GM15510 (cell line): Measurements from ENCODE around the gene TRAK1.

Experiments
- POLR2A ChIP-seq: IDR thresholded peaks from 3 replicates; pipeline ENCODE4 v1.6.1; 2011; ENCODE audit warnings: borderline replicate concordance; ENCODE audit not compliant: insufficient read length; ENCODE audit errors: extremely low read depth

The TRAK1 gene

DNA sequence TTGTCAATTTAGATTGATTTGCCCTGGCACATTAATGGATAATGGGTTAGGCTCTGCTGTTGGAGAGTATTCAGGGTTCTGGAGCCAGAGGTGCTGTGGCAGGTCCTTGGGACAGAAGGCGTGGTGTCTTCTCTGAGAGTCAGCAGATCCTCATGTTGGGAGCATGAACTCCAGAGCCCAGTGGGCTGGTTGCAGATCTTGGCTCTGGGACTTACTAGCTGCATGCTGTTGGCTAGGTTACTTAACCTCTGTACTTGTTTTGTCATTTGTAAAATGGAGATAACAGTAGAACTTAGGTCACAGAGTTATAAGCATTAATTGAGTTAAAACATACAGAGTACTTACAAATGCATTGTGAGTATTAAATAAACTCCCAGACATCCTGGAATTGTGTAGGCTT is 97.2 kb downstream of the TRAK1 start:
- no peak for TF ChIP-seq POLR2A

DNA sequence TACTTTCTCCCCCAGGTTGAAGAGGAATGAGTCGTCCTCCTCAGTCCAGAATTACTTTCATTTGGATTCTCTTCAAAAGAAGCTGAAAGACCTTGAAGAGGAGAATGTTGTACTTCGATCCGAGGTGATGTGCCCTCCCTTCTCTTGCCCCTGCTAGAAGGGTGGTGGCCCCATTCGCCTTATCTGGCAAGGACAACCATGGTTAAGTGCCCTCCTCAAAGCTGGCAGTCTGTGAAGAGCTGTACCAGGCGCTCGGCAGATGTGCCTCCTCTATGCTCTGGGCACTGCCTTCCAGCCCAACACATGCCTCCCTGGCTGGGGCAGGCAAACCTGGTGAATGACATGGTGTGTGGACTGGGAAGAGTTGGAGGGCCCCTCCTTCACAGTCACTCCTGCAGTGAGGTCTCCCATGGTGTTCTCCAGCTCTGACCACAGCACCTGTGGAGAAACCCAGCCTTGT is 97.9 kb downstream of the TRAK1 start:
- no peak for TF ChIP-seq POLR2A

DNA sequence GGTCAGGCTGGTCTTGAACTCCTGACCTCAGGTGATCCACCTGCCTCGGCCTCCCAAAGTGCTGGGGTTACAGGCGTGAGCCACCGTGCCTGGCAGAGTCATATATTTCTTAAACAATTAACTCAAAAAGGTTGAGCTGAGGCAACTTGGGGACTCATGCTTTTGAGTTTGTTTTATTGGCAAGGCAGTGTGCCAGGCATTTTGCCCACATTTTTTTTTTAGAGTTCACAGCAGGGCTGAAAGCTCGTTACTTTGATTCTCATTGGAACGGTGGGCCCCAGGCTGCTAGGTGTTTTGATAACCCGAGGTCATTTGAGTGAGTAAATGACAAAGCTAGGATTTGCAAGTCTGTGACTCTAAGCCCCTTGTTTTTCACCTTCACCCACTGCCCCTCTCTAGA is 98.6 kb downstream of the TRAK1 start:
- TF ChIP-seq POLR2A: no peak

DNA sequence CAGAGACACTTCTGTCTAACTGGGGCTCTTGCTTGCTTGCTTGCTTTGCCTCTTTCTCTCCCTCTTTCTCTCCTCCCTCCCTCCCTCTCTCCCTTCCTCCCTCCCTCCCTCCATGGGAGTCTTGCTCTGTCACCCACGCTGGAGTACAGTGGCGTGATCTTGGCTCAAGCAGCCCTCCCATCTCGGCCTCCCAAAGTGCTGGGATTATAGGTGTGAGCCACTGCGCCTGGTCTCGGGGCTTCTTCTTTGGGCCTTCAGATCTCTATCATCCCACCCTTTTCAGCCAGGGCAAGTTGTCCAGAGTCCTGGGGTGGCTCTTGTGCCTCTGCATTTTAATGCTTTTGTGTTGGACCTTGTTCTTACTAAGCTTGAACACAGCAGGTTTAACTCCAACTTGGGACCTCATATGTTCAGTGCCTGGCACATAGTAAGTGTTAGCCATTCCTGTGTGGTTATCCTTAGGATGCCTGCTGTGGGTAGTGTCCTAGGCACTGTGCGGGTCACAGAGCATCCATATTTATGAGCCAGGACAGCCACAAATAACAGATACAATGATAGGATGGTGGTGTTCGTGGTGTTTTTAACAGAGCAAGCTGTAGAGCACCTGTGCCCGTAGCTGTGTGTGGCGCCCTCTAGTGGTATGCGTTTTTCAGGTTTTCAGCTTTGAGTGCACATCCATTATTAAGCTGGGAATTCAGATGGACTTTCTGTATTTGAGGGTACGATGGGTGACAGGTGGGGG is 99.7 kb downstream of the TRAK1 start:
- TF ChIP-seq POLR2A: no peak

DNA sequence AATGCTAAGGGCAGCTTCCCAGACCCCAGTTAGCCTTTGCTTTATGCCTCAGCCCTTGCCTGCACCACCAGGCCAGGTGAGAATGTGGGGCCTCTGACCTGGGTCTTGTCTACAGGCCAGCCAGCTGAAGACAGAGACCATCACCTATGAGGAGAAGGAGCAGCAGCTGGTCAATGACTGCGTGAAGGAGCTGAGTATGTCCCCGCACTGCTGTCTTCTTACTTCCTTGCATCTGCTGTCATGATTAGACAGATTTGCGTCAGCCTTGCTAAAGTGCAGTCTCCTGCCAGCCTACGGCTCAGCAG is 100.2 kb downstream of the TRAK1 start:
- no peak for TF ChIP-seq POLR2A

DNA sequence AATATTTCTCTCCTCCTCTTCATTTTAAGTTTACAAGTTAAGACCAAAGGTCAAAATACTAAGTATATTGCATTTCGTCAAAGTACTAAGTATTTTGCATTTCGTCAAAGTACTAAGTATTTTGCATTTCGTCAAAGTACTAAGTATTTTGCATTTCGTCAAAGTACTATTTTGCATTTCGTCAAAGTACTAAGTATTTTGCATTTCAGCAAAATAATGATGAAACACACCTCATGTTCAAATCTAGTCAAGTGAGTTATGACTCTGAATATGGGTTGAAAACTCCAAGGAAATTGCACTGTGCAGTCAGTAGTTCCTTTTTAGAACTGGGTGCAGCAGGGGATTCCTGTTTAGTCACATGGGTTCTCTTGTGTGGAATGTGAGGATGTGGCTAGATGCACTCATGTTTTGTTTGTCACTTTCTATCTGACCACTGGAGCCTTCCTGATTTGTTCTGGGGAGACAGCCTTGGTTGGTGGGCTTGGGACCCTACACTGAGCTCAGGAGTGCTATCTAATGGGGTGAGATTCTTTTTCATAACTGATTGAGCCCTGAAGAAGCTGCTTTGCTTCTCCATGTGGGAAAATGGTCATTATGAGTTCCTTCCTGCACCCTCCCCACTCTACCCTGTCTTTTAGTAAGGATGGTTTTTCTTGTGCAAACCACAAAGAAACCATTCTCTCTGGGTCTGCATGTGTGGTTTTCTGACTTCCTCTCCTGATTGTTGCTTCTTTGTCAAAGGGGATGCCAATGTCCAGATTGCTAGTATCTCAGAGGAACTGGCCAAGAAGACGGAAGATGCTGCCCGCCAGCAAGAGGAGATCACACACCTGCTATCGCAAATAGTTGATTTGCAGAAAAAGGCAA is 101.4 kb downstream of the TRAK1 start:
- TF ChIP-seq POLR2A: no peak

DNA sequence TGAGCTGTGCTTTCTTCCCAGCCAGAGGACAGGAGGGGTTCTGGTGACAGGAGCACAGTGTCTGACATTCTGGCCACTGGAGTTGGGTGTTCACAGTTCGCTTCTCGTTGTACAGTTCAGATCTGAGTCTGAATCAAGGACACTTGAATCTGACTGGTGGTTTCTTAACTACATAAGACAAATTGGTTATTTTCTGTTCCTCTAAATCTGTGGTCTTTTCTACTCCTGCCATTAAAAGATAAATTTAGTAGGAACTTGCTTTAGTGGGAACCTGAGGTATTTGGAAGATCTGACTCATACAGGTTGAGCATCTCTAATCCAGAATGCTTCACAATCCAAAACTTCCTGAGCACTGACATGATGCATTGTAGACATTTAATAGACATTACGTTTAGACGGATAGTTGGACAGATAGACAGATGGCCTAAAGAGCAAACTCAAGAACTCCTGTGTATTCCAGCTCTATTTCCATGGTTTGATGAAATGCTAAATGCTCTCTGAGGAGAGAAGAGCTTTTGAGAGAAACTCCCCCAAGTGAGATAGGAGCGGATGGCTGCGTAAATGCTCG is 103.9 kb downstream of the TRAK1 start:
- TF ChIP-seq POLR2A: no peak

DNA sequence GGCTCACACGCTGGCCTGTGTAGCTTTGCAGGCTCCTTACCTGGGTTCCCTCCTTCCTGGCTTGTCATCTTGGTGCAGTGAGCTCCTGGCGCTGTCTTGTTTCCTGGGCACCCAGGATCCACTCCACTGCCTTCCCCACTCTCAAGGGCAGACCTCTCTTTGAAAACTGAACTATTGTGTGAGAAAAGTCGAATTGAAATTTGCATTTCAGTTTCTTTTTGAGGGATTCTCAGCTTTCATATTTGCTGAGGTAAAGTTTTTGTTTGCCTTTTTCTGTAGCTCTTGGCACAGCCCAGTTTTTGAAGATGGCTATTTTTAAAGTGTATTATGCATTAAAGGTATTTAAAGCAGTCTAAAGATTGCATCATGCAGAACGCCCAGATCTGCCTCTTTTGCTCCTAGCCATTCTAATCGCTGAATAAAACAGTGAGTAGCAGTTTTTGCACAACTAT is 104.7 kb downstream of the TRAK1 start:
- no peak for TF ChIP-seq POLR2A

DNA sequence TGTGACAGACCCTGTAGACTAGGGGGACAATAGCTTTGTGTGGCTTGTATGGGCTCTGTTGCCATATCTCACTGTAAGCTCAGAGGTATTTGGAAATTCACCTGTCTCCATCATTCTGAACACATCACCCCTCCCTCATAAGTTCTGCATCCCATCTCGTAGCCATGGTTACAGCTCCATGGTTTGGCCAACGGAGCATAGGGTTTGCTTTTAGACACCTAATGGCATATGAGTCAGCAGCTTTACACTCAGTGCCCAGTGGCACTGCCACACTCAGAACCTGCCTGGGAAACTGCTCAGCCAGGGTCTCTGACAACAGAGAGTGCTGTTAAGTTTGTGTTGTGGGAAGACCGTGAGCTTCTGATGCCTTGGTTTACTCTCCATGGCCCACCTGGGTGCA is 107.6 kb downstream of the TRAK1 start:
- TF ChIP-seq POLR2A: no peak

DNA sequence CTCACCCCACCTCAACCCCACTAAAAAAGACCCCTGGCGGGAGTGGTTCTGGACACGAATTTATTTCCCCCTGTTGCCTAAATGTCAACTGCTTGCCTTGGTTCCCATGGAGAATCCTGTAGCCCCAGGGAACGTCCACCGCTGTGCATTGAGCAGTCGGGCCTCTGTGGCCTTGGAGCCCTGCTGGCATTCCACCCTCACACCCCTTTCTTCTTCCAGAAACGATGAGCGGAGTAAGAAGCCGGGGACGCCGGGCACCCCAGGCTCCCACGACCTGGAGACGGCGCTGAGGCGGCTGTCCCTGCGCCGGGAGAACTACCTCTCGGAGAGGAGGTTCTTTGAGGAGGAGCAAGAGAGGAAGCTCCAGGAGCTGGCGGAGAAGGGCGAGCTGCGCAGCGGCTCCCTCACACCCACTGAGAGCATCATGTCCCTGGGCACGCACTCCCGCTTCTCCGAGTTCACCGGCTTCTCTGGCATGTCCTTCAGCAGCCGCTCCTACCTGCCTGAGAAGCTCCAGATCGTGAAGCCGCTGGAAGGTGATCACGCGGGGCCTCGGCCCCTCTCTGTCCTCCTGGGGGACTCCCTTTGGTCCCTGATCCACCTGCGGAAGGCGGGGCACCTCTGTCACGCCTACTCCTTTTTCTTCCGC is 111.2 kb downstream of the TRAK1 start:
- no peak for TF ChIP-seq POLR2A

DNA sequence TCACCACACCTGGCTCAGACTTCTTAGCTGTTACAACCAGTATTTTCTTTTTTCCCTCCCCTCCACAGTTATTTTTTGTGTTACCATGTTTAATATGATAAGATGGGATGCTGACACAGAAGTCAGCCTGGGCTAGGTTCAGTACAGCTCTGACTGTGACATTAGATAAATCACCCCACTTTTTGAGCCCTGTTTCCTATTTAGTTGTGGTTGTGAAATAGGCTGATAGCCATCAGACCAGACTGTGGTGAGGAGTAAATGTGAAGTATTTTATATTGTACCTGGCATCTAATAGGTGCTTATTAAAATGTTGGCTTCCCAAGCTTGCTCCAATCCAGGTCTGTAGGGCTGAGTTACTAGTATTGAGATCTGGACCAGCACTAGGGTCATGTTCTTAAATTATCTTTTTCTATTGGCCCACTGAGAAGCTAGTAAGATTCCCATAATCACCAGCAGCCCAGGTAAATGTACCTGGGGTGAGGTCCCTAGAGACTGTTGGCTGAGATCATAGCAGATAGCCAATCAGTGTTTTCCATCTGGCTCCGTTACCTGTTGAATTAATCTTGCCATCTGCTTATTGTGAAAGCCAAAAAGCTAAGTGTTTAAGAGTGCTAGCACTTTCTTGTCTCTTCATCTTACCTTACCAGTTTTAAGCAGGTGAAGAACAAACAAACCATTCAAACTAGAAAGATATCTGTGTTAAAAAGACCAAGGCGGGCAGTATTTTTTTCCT is 113.9 kb downstream of the TRAK1 start:
- no peak for TF ChIP-seq POLR2A

DNA sequence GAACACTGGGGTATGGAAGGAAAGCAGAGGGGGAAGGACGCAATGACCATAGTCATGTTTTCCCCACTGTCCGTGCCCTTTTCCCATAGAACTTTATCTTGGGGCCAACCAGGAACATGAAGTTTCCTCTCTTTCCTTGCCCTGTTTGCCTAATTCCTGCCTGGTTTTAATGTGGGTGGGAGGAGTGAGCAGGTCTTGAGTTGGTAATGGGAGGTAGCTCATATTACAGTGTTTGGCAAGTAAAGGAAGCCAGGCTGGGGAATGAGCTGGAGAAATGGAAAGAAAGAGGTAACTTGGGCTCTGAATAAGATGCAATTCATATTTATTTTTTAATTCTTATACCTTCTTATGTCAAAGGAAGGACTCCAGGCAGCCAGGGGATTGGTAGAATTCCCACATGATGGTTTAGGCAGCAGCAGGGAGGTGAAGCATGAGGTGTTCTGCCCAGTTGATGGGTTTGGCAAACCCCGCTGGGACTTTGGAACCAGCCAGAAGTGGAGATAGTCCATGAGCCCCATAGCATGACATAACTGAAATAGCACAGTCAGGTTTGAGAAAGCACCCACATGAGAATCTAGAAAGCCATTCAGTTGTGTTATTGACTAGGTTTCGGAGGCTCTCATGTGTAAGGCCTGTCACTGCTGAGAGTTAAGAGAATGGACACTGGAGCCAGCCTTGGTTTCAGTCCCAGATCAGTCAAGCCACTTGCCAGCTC is 114.8 kb downstream of the TRAK1 start:
- no peak for TF ChIP-seq POLR2A

DNA sequence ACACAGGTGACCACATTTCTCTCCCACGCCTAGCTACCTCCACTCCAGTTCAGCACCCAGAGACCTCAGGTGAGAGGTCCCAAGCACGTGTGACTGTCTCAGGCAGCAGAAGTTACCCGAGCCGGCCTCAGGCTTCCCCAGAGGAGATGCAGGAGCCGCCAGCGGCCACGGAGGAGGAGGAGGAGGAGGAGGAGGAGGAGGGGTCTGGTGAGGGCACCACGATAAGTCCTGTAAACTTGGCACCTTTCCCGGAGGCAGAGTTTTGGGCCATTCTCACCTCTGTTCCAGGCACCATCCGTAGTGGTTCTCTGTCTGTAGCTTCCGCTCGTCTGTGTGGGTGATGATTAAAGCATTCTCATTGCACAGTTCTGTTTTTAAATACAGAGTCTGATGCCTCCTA is 118.8 kb downstream of the TRAK1 start:
- TF ChIP-seq POLR2A: no peak

DNA sequence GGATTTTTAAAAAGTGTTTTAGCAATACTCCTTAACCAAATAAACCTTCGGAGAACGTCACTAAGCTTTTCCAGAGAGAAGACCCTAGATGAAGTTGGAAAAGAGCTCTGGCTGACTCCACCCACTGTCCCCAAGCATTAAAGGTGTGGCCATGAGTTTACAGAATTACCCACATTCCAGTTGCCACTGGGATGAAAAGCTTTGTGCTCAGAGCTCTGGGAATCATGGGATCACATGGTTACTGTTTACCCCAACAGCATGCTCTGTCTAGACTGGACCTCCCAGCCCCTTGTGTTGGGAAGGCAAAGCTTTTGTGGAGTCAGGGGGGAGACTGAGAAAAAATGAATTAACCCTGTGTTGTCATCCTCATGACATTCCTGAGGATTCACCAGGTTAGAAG is 119.6 kb downstream of the TRAK1 start:
- TF ChIP-seq POLR2A: no peak
